ENCODE measurements around the gene HDGFL3. TPM values are rescaled to one million over a fixed set of nuclear protein-coding genes. Genes with fewer than 3 reads are reported as not detected.
A peak's percentile ranks its signal among the peaks of the same experiment; 100 is the strongest.

The HDGFL3 gene
- total RNA-seq, 1 donor from 2014 or later: 92.2 TPM

DNA sequence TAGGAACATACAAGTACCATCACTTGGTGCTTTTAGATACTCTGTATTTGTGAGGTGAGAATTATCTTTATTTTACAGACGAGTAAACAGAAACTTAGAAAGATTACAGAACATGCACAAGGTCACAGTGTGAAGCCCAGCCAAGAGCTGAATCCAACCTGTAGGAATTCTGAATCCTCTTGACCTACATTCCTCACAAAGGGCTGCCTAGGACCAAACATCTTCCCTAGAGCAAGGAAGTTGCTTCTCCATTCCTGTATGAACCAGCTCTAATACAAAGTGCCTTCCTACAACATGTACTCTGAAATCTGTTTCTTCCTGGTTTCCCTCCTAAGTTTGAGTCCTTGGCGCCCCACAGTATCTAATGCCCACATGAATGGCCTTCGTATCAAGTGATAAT, 2.9 kb downstream of the HDGFL3 start:
- Mint-ChIP-seq H3K9me3 (no peaks in the 10 kb centered on the region), H3K4me3 (peak overlapping the region; percentile 23), H3K27ac (peak overlapping the region; percentile 1), H3K36me3 (no peaks in the 10 kb centered on the region), H3K4me1 (peaks cover 45% of the 10 kb centered on the region), H3K27me3 (ENCODE audit: low read depth) (no peaks in the 10 kb centered on the region)
- TF ChIP-seq, protein P1, sequence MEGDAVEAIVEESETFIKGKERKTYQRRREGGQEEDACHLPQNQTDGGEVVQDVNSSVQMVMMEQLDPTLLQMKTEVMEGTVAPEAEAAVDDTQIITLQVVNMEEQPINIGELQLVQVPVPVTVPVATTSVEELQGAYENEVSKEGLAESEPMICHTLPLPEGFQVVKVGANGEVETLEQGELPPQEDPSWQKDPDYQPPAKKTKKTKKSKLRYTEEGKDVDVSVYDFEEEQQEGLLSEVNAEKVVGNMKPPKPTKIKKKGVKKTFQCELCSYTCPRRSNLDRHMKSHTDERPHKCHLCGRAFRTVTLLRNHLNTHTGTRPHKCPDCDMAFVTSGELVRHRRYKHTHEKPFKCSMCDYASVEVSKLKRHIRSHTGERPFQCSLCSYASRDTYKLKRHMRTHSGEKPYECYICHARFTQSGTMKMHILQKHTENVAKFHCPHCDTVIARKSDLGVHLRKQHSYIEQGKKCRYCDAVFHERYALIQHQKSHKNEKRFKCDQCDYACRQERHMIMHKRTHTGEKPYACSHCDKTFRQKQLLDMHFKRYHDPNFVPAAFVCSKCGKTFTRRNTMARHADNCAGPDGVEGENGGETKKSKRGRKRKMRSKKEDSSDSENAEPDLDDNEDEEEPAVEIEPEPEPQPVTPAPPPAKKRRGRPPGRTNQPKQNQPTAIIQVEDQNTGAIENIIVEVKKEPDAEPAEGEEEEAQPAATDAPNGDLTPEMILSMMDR (IDR thresholded peaks at IDR 0.05; ENCODE audit: unreplicated experiment): no peak
- no peak for DNase-seq (ENCODE audit: low spot score in 2 of 2, unreplicated experiment in 2 of 2)

DNA sequence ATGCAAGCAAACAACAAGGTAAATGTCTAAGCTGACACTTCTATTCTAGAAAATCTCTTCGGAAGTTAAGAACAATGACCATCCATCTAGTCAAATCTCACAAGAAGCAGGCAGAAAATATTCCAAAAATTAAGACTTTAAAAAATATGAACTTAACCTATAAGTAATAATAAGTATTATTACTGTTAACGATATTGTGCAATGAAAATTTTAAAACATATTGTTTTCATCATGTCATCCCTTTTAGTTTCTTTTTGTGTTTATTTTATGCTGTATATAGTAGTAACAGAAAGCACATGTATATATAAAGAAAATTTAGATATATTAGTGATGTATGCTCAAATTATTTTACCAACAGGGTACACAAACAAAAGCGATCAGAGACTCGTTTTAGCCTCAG, 4.1 kb downstream of the HDGFL3 start:
- Mint-ChIP-seq H3K27ac (no peak overlapping the region), H3K9me3 (no peaks in the 10 kb centered on the region), H3K4me1 (peaks cover 55% of the 10 kb centered on the region), H3K36me3 (no peaks in the 10 kb centered on the region), H3K4me3 (no peak overlapping the region), H3K27me3 (ENCODE audit: low read depth) (no peaks in the 10 kb centered on the region)
- TF ChIP-seq, protein P1 (IDR thresholded peaks at IDR 0.05; ENCODE audit: unreplicated experiment): no peak
- DNase-seq (ENCODE audit: low spot score in 2 of 2, unreplicated experiment in 2 of 2): no peak

DNA sequence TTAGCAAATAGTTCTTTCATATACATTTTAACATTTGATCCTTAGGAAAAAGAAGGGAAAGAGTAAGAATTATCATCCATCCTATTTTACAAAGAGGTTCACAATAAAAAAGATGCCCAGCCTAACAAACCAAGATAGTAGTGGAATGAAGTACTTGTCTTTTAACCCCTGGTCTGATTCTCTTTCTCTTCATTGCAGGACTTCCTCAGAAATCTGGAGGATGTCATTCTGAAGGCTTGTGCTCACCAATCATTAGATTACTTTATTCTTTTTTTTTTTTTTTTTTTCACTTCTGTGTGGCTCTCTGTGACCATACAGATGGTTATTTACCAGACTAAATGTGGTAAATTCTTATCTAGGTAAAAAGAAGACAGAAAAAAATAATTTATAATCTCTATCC, 7.0 kb downstream of the HDGFL3 start:
- H3K4me1 Mint-ChIP-seq: peaks cover 63% of the 10 kb centered on the region
- no peak overlapping the region for H3K27ac Mint-ChIP-seq
- TF ChIP-seq, protein P1 (IDR thresholded peaks at IDR 0.05; ENCODE audit: unreplicated experiment): no peak
- H3K27me3 Mint-ChIP-seq (ENCODE audit: low read depth): no peaks in the 10 kb centered on the region
- H3K4me3 Mint-ChIP-seq: no peak overlapping the region
- no peaks in the 10 kb centered on the region for H3K9me3 Mint-ChIP-seq
- no peaks in the 10 kb centered on the region for H3K36me3 Mint-ChIP-seq
- no peak for DNase-seq (ENCODE audit: low spot score in 2 of 2, unreplicated experiment in 2 of 2)

DNA sequence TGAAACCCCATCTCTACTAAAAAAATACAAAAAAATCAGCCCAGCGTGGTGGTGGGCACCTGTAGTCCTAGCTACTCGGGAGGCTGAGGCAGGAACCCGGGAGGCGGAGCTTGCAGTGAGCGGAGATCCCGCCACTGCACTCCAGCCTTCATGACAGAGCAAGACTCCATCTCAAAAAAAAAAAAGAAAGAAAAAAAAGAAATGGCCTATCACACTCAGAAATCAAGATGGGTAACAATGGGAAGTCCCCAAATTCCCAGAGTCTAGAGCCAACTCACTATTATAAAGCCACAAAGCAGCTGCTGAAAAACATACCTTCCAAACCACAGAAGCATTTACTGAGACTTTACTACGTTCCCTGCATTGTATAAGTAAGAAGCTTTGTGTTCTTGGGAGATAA, 7.5 kb downstream of the HDGFL3 start:
- no peak overlapping the region for H3K4me3 Mint-ChIP-seq
- H3K36me3 Mint-ChIP-seq: no peaks in the 10 kb centered on the region
- peaks cover 59% of the 10 kb centered on the region for H3K4me1 Mint-ChIP-seq
- no peak for DNase-seq (ENCODE audit: low spot score in 2 of 2, unreplicated experiment in 2 of 2)
- no peak overlapping the region for H3K27ac Mint-ChIP-seq
- TF ChIP-seq, protein P1 (IDR thresholded peaks at IDR 0.05; ENCODE audit: unreplicated experiment): no peak
- no peaks in the 10 kb centered on the region for H3K9me3 Mint-ChIP-seq
- H3K27me3 Mint-ChIP-seq (ENCODE audit: low read depth): no peaks in the 10 kb centered on the region

DNA sequence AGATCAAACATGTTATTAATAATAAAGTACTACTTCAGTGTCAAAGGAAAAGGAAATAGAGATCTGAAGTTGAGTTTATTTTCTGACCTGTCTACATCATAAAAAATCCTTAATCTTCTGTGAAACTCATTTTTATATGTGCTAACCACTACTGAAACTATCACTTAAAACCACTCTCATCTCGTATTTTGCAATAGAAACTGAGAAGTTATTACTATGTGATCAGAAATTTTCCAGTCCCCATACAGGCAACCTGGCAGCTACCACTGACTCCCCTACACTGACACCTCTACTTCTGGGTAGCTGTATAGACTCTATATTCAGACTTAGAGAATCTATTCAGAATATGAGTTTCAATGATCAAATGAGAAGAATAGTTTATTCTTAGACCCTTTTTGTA, 8.3 kb downstream of the HDGFL3 start:
- H3K4me1 Mint-ChIP-seq: peaks cover 57% of the 10 kb centered on the region
- DNase-seq (ENCODE audit: low spot score in 2 of 2, unreplicated experiment in 2 of 2): no peak

More for the DNA sequence above, 8.3 kb downstream of the HDGFL3 start:
- Mint-ChIP-seq H3K4me3 (no peak overlapping the region), H3K27ac (no peak overlapping the region), H3K36me3 (no peaks in the 10 kb centered on the region), H3K27me3 (ENCODE audit: low read depth) (no peaks in the 10 kb centered on the region), H3K9me3 (no peaks in the 10 kb centered on the region)
- TF ChIP-seq, protein P1 (IDR thresholded peaks at IDR 0.05; ENCODE audit: unreplicated experiment): no peak

Data from mesothelial cell of epicardium (in vitro differentiated cells).